Stomach (tissue), 9 donors: ENCODE results near the gene PRELID2. TPM values are rescaled to one million over a fixed set of nuclear protein-coding genes. Genes with fewer than 3 reads are reported as not detected.
"Not testable (repeated sequence)": the region's sequence is repeated elsewhere in the genome, so short reads cannot be mapped to it uniquely, and the experiment has no call there.

ENCODE experiments used
- DNase-seq, 2 donors: peaks; one replicate each; pipeline versions ENCODE4 v3.0.0 to v3.0.0-alpha.2; 2013 to 2019
- H3K27ac ChIP-seq, 5 donors: fragments of 200-600 bp in 4 of 5; sonication (generic) in 4 of 5; one replicate each; pipeline ENCODE4 v1.5.1; 2013 to 2019; ENCODE audit warnings: mild to moderate bottlenecking in 1 of 5, moderate library complexity in 1 of 5
- H3K27me3 ChIP-seq, 3 donors: fragments of 200-600 bp; sonication (generic); one replicate each; pipeline ENCODE4 v1.5.1; 2017 to 2019; ENCODE audit warnings: mixed run types in 1 of 3
- H3K36me3 ChIP-seq, 4 donors: fragments of 200-600 bp; sonication (generic); 1 replicate in 3 of 4; 2 replicates in 1 of 4; pipeline ENCODE4 v1.5.1; 2016 to 2019
- H3K4me1 ChIP-seq, 4 donors: fragments of 200-600 bp; sonication (generic); one replicate each; pipeline ENCODE4 v1.5.1; 2016 to 2019
- H3K4me3 ChIP-seq, 4 donors: fragments of 200-600 bp; sonication (generic) in 3 of 4; one replicate each; pipeline ENCODE4 v1.5.1; 2016 to 2019; ENCODE audit warnings: mild to moderate bottlenecking in 1 of 4
- H3K9me3 ChIP-seq, 4 donors: fragments of 200-600 bp; sonication (generic); one replicate each; pipeline ENCODE4 v1.5.1; 2016 to 2019
- CTCF ChIP-seq, 7 experiments: fragments of 450-650 bp in 4 of 7; fragments of 200-600 bp in 3 of 7; sonication (generic) in 3 of 7; IDR thresholded peaks; one replicate each; pipeline ENCODE4 v1.5.1; 2016 to 2019; ENCODE audit warnings: antibody characterized with exemption in 7 of 7, control low read depth in 2 of 7, mild to moderate bottlenecking in 1 of 7
- EP300 ChIP-seq: sonication (generic); formaldehyde crosslinking; IDR thresholded peaks from one replicate; pipeline ENCODE4 v1.6.1; 2017; ENCODE audit warnings: antibody characterized with exemption
- POLR2A ChIP-seq, 4 donors: fragments of 450-650 bp; IDR thresholded peaks; one replicate each; pipeline ENCODE4 v1.6.1; 2016; ENCODE audit warnings: antibody characterized with exemption in 4 of 4, control low read depth in 2 of 4, mild to moderate bottlenecking in 1 of 4, moderate library complexity in 1 of 4
- POLR2AphosphoS5 ChIP-seq, 3 donors: sonication (generic); formaldehyde crosslinking; IDR thresholded peaks; one replicate each; pipeline ENCODE4 v1.6.1; 2016; ENCODE audit warnings: antibody characterized with exemption in 3 of 3
- WGBS, 5 donors: extraction: QIAGEN DNeasy Blood & Tissue Kit in 3 of 5; methylation state at CpG; one replicate each; pipeline versions ENCODE4 v1.1.5 to v1.1.7; 2013 to 2018; 5-methylcytosine and 5-hydroxymethylcytosine counted together
- intact Hi-C: fragments of 100-400 bp; cut with DNase I; formaldehyde crosslinking; loops from one replicate; pipeline ENCODE4 v1.15.1; 2023; ENCODE audit warnings: low total_unique reads
- polyA plus RNA-seq, 3 donors: library from polyadenylated mRNA; stranded (reverse); fragments of 200-250 nt; gene quantifications; one replicate each; pipeline ENCODE4 v1.2.3, GENCODE V29; 2013
- total RNA-seq, 5 donors: library from RNA; depleted of rRNA; stranded (reverse); fragments of >200 nt; gene quantifications; one replicate each; pipeline versions ENCODE4 v1.1.0 to v1.2.3, GENCODE V29; 2014 to 2016
- donor health status: healthy with polysubstance abuse.
- donor health status: Bipolar disorder and iron deficiency.
- donor health status: healthy.

PRELID2 gene
- total and polyA plus RNA-seq, 8 donors = 7.1 to 203 (median 20.3) TPM

GRCh38 chr5:145804701-145805100 is 30.4 kb downstream of the PRELID2 start:
- H3K4me1 ChIP-seq = no peaks in the 10 kb centered on the region
- H3K27me3 ChIP-seq = no peaks in the 10 kb centered on the region
- 95 to 97% (median 96%) methylated on average over 3 of the region's 3 CpGs for WGBS, 5 donors
- TF ChIP-seq CTCF (IDR thresholded peaks at IDR 0.05) = no peak
- H3K9me3 ChIP-seq = no peaks in the 10 kb centered on the region
- H3K27ac ChIP-seq = no peak overlapping the region
- intact Hi-C loops = no loop called here
- no peak overlapping the region for H3K4me3 ChIP-seq
- H3K36me3 ChIP-seq = peaks cover 0 to 27% (median 25%) of the 10 kb centered on the region in 4 donors
- DNase-seq = no peak

GRCh38 chr5:145803112-145804004 is 31.8 kb downstream of the PRELID2 start:
- no peak for DNase-seq
- intact Hi-C loops = no loop called here
- H3K27me3 ChIP-seq = no peaks in the 10 kb centered on the region
- no peaks in the 10 kb centered on the region for H3K4me1 ChIP-seq
- no peak overlapping the region for H3K4me3 ChIP-seq
- peaks cover 0 to 33% (median 21%) of the 10 kb centered on the region in 4 donors for H3K36me3 ChIP-seq
- WGBS, 5 donors = 82 to 93% (median 89%) methylated on average over 9 of the region's 9 CpGs
- H3K9me3 ChIP-seq = no peaks in the 10 kb centered on the region
- TF ChIP-seq POLR2AphosphoS5 (IDR thresholded peaks at IDR 0.05) (no peak), POLR2A (IDR thresholded peaks at IDR 0.05) (no peak), CTCF (IDR thresholded peaks at IDR 0.05) (no peak), EP300 (no peak)
- H3K27ac ChIP-seq = no peak overlapping the region

GRCh38 chr5:145801195-145801594 is 33.9 kb downstream of the PRELID2 start:
- WGBS, 5 donors = 89 to 94% (median 93%) methylated on average over 4 of the region's 4 CpGs
- intact Hi-C loops = no loop called here
- DNase-seq = no peak

GRCh38 chr5:145800181-145800580 is 35.0 kb downstream of the PRELID2 start:
- Histone ChIP-seq H3K4me1 (no peaks in the 10 kb centered on the region), H3K27me3 (no peaks in the 10 kb centered on the region), H3K27ac (no peak overlapping the region), H3K9me3 (no peaks in the 10 kb centered on the region), H3K4me3 (no peak overlapping the region), H3K36me3 (peaks cover 0 to 42% (median 21%) of the 10 kb centered on the region in 4 donors)
- TF ChIP-seq EP300 (no peak), CTCF (IDR thresholded peaks at IDR 0.05) (no peak), POLR2A (IDR thresholded peaks at IDR 0.05) (no peak), POLR2AphosphoS5 (IDR thresholded peaks at IDR 0.05) (no peak)
- DNase-seq = no peak
- 64 to 83% (median 68%) methylated on average over 2 of the region's 2 CpGs for WGBS, 5 donors
- intact Hi-C loops = no loop called here

More at GRCh38 chr5:145801195-145801594, 33.9 kb downstream of the PRELID2 start:
- H3K27me3 ChIP-seq = no peaks in the 10 kb centered on the region
- no peak for TF ChIP-seq POLR2A (IDR thresholded peaks at IDR 0.05)
- no peak for TF ChIP-seq EP300
- no peak for TF ChIP-seq POLR2AphosphoS5 (IDR thresholded peaks at IDR 0.05)
- no peak for TF ChIP-seq CTCF (IDR thresholded peaks at IDR 0.05)
- no peaks in the 10 kb centered on the region for H3K9me3 ChIP-seq
- H3K27ac ChIP-seq = no peak overlapping the region
- no peaks in the 10 kb centered on the region for H3K4me1 ChIP-seq
- H3K36me3 ChIP-seq = peaks cover 0 to 38% (median 22%) of the 10 kb centered on the region in 4 donors
- H3K4me3 ChIP-seq = no peak overlapping the region

GRCh38 chr5:145798503-145798902 is 36.6 kb downstream of the PRELID2 start:
- DNase-seq, H3K4me1 ChIP-seq, H3K27ac ChIP-seq, H3K9me3 ChIP-seq, intact Hi-C loops, H3K27me3 ChIP-seq, H3K4me3 ChIP-seq: not testable (repeated sequence)
- H3K36me3 ChIP-seq = peaks cover 0 to 32% (median 20%) of the 10 kb centered on the region in 4 donors
